H9 (cell line): ENCODE results near the gene TAF3. TPM values are rescaled to one million over a fixed set of nuclear protein-coding genes. Genes with fewer than 3 reads are reported as not detected.

Experiments used
- DNase-seq: peaks from one replicate; pipeline ENCODE4 v3.0.0-alpha.2; 2017
- H2AFZ ChIP-seq: one replicate; pipeline ENCODE4 v1.6.1; 2013; ENCODE audit warnings: mild to moderate bottlenecking, low read length, control low read depth, moderate library complexity
- H2AK5ac ChIP-seq: 2 replicates; pipeline ENCODE4 v1.6.1; 2013; ENCODE audit warnings: low read length, control low read depth, mixed read lengths; ENCODE audit not compliant: insufficient read length
- H2BK120ac ChIP-seq: one replicate; pipeline ENCODE4 v1.6.1; 2013; ENCODE audit warnings: low read depth, mild to moderate bottlenecking, low read length, control low read depth, inconsistent platforms; ENCODE audit not compliant: poor library complexity, severe bottlenecking
- H2BK12ac ChIP-seq: 2 replicates; pipeline ENCODE4 v1.6.1; 2013; ENCODE audit warnings: low read length, control low read depth, mixed read lengths, low read depth; ENCODE audit not compliant: insufficient read length
- H2BK15ac ChIP-seq: 2 replicates; pipeline ENCODE4 v1.6.1; 2013; ENCODE audit warnings: low read depth, low read length, control low read depth
- H2BK20ac ChIP-seq: one replicate; pipeline ENCODE4 v1.6.1; 2013; ENCODE audit warnings: low read depth, mild to moderate bottlenecking, low read length, control low read depth, inconsistent platforms; ENCODE audit not compliant: poor library complexity, severe bottlenecking
- H2BK5ac ChIP-seq: 2 replicates; pipeline ENCODE4 v1.6.1; 2013; ENCODE audit warnings: low read length, control low read depth, mixed read lengths; ENCODE audit not compliant: insufficient read length
- H3K14ac ChIP-seq: 2 replicates; pipeline ENCODE4 v1.6.1; 2013; ENCODE audit warnings: low read length, control low read depth; ENCODE audit not compliant: insufficient read depth
- H3K18ac ChIP-seq: 2 replicates; pipeline ENCODE4 v1.6.1; 2013; ENCODE audit warnings: low read depth, mild to moderate bottlenecking, mixed read lengths, low read length, control low read depth; ENCODE audit not compliant: insufficient read length
- H3K23ac ChIP-seq: 2 replicates; pipeline ENCODE4 v1.6.1; 2013; ENCODE audit warnings: low read length, control low read depth, mixed read lengths, low read depth; ENCODE audit not compliant: insufficient read length
- H3K23me2 ChIP-seq: 2 replicates; pipeline ENCODE4 v1.6.1; 2013; ENCODE audit warnings: low read depth, mild to moderate bottlenecking, mixed read lengths, low read length, control low read depth; ENCODE audit not compliant: insufficient read length, poor library complexity, severe bottlenecking
- H3K27ac ChIP-seq: 2 replicates; pipeline ENCODE4 v1.5.1; 2013; ENCODE audit warnings: low read length, control low read depth, mixed read lengths, low read depth; ENCODE audit not compliant: insufficient read length
- H3K27me3 ChIP-seq: 2 replicates; pipeline ENCODE4 v1.6.1; 2013; ENCODE audit warnings: low read length, control low read depth, inconsistent platforms; ENCODE audit not compliant: insufficient read depth
- H3K4ac ChIP-seq: 2 replicates; pipeline ENCODE4 v1.6.1; 2013; ENCODE audit warnings: low read depth, mild to moderate bottlenecking, control low read depth, inconsistent platforms, low read length, moderate library complexity
- H3K4me1 ChIP-seq: 2 replicates; pipeline ENCODE4 v1.6.1; 2013; ENCODE audit warnings: low read length, control low read depth, inconsistent platforms; ENCODE audit not compliant: insufficient read depth
- H3K4me2 ChIP-seq: 2 replicates; pipeline ENCODE4 v1.6.1; 2013; ENCODE audit warnings: low read length, control low read depth, mixed read lengths; ENCODE audit not compliant: insufficient read length, insufficient read depth
- H3K56ac ChIP-seq: 2 replicates; pipeline ENCODE4 v1.6.1; 2013; ENCODE audit warnings: low read depth, mild to moderate bottlenecking, mixed read lengths, low read length, control low read depth; ENCODE audit not compliant: insufficient read length
- H3K79me1 ChIP-seq: 2 replicates; pipeline ENCODE4 v1.6.1; 2013; ENCODE audit warnings: low read depth, mild to moderate bottlenecking, moderate library complexity, low read length, control low read depth, inconsistent platforms; ENCODE audit not compliant: insufficient read depth, poor library complexity, severe bottlenecking
- H3K79me2 ChIP-seq: 2 replicates; pipeline ENCODE4 v1.6.1; 2013; ENCODE audit warnings: low read length, control low read depth, inconsistent platforms; ENCODE audit not compliant: insufficient read depth
- H3K9ac ChIP-seq: 2 replicates; pipeline ENCODE4 v1.6.1; 2013; ENCODE audit warnings: low read length, control low read depth, mixed read lengths; ENCODE audit not compliant: insufficient read length; ENCODE audit errors: extremely low read depth
- H3K9me3 ChIP-seq: one replicate; pipeline ENCODE4 v1.6.1; 2013; ENCODE audit warnings: low read depth, low read length, inconsistent platforms; ENCODE audit not compliant: control insufficient read depth
- H3T11ph ChIP-seq: one replicate; pipeline ENCODE4 v1.6.1; 2013; ENCODE audit warnings: mild to moderate bottlenecking, low read length, control low read depth, inconsistent platforms
- H4K20me1 ChIP-seq: one replicate; pipeline ENCODE4 v1.6.1; 2013; ENCODE audit not compliant: control insufficient read depth, insufficient read length, insufficient read depth
- H4K5ac ChIP-seq: 2 replicates; pipeline ENCODE4 v1.6.1; 2013; ENCODE audit warnings: low read depth, mild to moderate bottlenecking, mixed read lengths, low read length, control low read depth; ENCODE audit not compliant: insufficient read length
- H4K8ac ChIP-seq: replicated peaks from 2 replicates; pipeline ENCODE4 v1.6.1; 2013; ENCODE audit warnings: low read length, control low read depth, mixed read lengths, low read depth; ENCODE audit not compliant: insufficient read length
- H4K91ac ChIP-seq: 2 replicates; pipeline ENCODE4 v1.6.1; 2013; ENCODE audit warnings: low read depth, mild to moderate bottlenecking, moderate library complexity, mixed read lengths, low read length, control low read depth; ENCODE audit not compliant: insufficient read length
- H3K27ac Mint-ChIP-seq, 3 experiments: 2 replicates in 2 of 3; 3 replicates in 1 of 3; pipeline ENCODE4 v1.8.0; 2020 to 2021; ENCODE audit warnings: mixed read lengths in 3 of 3, mild to moderate bottlenecking in 1 of 3, moderate library complexity in 1 of 3
- H3K27me3 Mint-ChIP-seq: 2 replicates; pipeline ENCODE4 v1.8.0; 2021; ENCODE audit warnings: low read depth, mild to moderate bottlenecking, moderate library complexity, mixed read lengths
- H3K36me3 Mint-ChIP-seq, 3 experiments: 2 replicates in 2 of 3; 3 replicates in 1 of 3; pipeline ENCODE4 v1.8.0; 2020 to 2021; ENCODE audit warnings: low read depth in 3 of 3, mixed read lengths in 3 of 3; ENCODE audit not compliant: insufficient read depth in 1 of 3
- H3K4me1 Mint-ChIP-seq, 2 experiments: 2 replicates each; pipeline ENCODE4 v1.8.0; 2020; ENCODE audit warnings: mixed read lengths in 2 of 2
- H3K4me3 Mint-ChIP-seq, 2 experiments: 2 replicates in 1 of 2; 3 replicates in 1 of 2; pipeline ENCODE4 v1.8.0; 2020 to 2021; ENCODE audit warnings: mild to moderate bottlenecking in 2 of 2, mixed read lengths in 2 of 2, moderate library complexity in 1 of 2
- H3K9me3 Mint-ChIP-seq, 2 experiments: 2 replicates in 1 of 2; 3 replicates in 1 of 2; pipeline ENCODE4 v1.8.0; 2020; ENCODE audit warnings: mild to moderate bottlenecking in 2 of 2, mixed read lengths in 2 of 2, moderate library complexity in 1 of 2
- WGBS: extraction: QIAGEN DNeasy Blood & Tissue Kit; methylation state at CpG from one replicate; pipeline ENCODE4 v1.1.7; 2013; ENCODE audit warnings: missing lambda C conversion rate, low lambda C conversion rate, mixed read lengths; ENCODE audit not compliant: insufficient read length; ENCODE audit errors: extremely low coverage; 5-methylcytosine and 5-hydroxymethylcytosine counted together
- total RNA-seq: library from RNA; stranded (reverse); gene quantifications from 2 replicates; pipeline ENCODE4 v1.2.1, GENCODE V29; 2021
- TF ChIP-seq, protein P1 (sequence below): fragments of 200-600 bp; sonication (generic); conservative IDR thresholded peaks from 3 replicates; pipeline ENCODE4 v1.8.0; 2021; ENCODE audit warnings: antibody characterized with exemption, mild to moderate bottlenecking

TAF3 gene
- total RNA-seq, 1 experiment from 2014 or later: 10.2 TPM

DNA sequence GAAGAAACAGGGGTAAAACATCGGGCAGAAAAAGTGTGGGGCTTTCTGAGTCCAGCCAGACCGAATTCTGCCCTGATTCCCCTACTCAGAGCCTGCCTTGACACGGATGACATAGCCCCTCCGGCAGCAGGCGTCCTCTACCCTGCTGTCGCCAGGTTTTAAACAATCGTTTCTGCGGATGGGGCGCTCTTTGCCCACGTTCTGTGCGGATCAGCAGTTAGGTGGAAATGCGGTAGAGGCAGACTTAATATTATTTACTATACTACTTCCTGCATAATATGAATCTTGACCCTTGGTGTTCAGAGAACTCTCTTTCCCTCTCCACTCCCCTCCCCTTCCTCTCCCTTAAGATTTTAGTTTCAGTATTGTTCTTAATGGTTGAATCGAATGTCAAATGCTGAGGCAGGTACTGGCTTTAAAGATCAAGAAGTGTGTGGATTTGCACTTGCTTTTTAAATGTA is 238.6 kb downstream of the TAF3 start:
- no peak overlapping the region for H3K27ac Mint-ChIP-seq
- no peak overlapping the region for H4K8ac ChIP-seq
- H2AK5ac ChIP-seq: no peak overlapping the region
- H3K4ac ChIP-seq: no peak overlapping the region
- H3K36me3 Mint-ChIP-seq: no peaks in the 10 kb centered on the region; a peak in 1 of 7 replicates
- no peak for DNase-seq
- no peak overlapping the region for H2AFZ ChIP-seq
- H3K27me3 Mint-ChIP-seq: peaks cover 97% of the 10 kb centered on the region
- H2BK120ac ChIP-seq: no peak overlapping the region
- H2BK12ac ChIP-seq: no peak overlapping the region
- H4K20me1 ChIP-seq: no peaks in the 10 kb centered on the region
- TF ChIP-seq, protein P1, sequence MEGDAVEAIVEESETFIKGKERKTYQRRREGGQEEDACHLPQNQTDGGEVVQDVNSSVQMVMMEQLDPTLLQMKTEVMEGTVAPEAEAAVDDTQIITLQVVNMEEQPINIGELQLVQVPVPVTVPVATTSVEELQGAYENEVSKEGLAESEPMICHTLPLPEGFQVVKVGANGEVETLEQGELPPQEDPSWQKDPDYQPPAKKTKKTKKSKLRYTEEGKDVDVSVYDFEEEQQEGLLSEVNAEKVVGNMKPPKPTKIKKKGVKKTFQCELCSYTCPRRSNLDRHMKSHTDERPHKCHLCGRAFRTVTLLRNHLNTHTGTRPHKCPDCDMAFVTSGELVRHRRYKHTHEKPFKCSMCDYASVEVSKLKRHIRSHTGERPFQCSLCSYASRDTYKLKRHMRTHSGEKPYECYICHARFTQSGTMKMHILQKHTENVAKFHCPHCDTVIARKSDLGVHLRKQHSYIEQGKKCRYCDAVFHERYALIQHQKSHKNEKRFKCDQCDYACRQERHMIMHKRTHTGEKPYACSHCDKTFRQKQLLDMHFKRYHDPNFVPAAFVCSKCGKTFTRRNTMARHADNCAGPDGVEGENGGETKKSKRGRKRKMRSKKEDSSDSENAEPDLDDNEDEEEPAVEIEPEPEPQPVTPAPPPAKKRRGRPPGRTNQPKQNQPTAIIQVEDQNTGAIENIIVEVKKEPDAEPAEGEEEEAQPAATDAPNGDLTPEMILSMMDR: no peak
- peaks cover 11% of the 10 kb centered on the region; the same call in 1 of the 2 replicates for H3K4me1 ChIP-seq
- WGBS: no CpG with 5 or more reads among the region's 13 CpGs
- no peaks in the 10 kb centered on the region for H3K79me2 ChIP-seq
- H3K79me1 ChIP-seq: no peaks in the 10 kb centered on the region
- no peak overlapping the region for H3K23ac ChIP-seq
- no peaks in the 10 kb centered on the region; a peak in 1 of 5 replicates for H3K9me3 Mint-ChIP-seq
- no peaks in the 10 kb centered on the region for H3K9me3 ChIP-seq
- H2BK5ac ChIP-seq: no peak overlapping the region
- H2BK15ac ChIP-seq: no peak overlapping the region
- H3K27ac ChIP-seq: no peak overlapping the region
- no peak overlapping the region for H3K9ac ChIP-seq
- peaks cover 65 to 80% of the 10 kb centered on the region in 2 experiments for H3K4me1 Mint-ChIP-seq
- no peak overlapping the region for H3K18ac ChIP-seq
- H3T11ph ChIP-seq: no peak overlapping the region
- peak overlapping the region; percentile 18 to 80; a peak in 4 of 5 replicates for H3K4me3 Mint-ChIP-seq
- H3K56ac ChIP-seq: no peak overlapping the region
- H4K5ac ChIP-seq: no peak overlapping the region
- no peak overlapping the region for H3K14ac ChIP-seq
- no peak overlapping the region for H2BK20ac ChIP-seq
- H4K91ac ChIP-seq: no peak overlapping the region
- peaks cover 37% of the 10 kb centered on the region for H3K23me2 ChIP-seq
- peak overlapping the region; percentile 34 for H3K4me2 ChIP-seq
- H3K27me3 ChIP-seq: peaks cover 89% of the 10 kb centered on the region
